ENCODE results near the gene RTN4RL1.

The RTN4RL1 gene

DNA sequence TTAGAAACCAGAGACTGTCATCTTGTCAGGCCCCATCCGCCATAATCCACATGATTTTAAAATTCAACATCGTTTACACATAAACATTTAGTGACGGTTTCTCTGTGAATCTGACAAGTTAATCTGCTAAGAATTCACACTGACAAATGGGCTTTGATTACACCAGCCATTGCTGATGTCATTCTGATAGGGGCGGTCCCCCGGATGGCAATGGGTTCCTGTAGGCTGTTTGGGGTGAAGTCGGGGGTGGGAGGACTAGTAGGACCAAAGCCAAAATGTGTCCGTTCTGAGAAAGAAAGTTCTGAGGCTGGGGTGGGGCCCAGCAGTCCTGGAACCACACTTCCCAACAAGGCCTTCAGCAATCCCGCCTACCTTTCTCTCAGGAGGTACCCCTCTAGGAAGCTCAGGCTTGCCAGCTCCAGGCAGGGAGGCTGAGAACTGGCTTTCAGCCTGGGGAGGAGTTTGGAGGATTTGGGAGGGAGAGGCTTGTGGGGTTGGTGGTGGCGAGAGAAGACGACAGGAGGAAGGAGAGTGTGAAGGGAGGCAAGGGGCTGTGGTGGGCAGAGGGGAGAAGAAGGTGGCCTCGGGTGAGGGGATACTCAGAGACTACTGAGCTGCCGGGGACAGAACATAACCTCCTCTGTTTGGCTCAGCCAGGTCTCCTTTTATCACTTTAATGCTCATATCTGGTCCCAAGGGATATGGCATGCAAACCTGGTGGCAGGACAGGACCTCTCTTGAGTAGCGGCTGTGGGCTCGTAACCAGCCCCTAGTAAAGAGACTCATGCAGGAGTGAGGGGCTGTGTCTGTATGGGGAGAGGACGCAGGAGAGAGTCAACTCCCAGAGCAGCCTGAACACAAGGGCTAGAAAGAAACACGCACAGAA lies 38.4 kb upstream of the RTN4RL1 start:
- H3K4me3 ChIP-seq (ENCODE audit: low read depth, low read length): peak overlapping the region; percentile 1
- TF ChIP-seq, protein P1, sequence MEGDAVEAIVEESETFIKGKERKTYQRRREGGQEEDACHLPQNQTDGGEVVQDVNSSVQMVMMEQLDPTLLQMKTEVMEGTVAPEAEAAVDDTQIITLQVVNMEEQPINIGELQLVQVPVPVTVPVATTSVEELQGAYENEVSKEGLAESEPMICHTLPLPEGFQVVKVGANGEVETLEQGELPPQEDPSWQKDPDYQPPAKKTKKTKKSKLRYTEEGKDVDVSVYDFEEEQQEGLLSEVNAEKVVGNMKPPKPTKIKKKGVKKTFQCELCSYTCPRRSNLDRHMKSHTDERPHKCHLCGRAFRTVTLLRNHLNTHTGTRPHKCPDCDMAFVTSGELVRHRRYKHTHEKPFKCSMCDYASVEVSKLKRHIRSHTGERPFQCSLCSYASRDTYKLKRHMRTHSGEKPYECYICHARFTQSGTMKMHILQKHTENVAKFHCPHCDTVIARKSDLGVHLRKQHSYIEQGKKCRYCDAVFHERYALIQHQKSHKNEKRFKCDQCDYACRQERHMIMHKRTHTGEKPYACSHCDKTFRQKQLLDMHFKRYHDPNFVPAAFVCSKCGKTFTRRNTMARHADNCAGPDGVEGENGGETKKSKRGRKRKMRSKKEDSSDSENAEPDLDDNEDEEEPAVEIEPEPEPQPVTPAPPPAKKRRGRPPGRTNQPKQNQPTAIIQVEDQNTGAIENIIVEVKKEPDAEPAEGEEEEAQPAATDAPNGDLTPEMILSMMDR (IDR thresholded peaks at IDR 0.05; ENCODE audit: borderline replicate concordance, insufficient read depth, low read depth, low read length): no peak

DNA sequence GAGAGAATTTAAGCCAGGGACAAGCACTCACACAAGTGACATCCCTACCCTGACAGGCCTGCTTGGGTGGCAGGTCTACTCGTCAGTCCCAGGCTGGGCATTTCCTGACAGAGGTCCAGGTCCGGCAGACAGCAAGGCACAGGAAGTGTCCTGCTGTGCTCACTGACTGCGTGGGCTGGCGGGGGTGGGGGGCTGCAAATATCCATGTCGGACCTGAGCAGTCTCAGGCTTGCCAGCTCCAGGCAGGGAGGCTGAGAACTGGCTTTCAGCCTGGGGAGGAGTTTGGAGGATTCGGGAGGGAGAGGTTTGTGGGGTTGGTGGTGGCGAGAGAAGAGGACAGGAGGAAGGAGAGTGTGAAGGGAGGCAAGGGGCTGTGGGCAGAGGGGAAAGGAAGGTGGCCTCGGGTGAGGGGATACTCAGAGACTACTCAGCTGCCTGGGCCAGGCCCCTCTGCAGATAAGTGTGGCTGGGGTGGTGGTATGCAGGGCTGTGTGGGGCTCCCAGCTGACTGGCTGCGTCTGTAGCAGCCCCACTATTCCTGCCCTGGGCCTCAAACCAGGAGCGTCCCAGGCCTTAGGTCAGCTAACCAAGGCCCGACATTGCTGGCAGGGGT lies 37.5 kb upstream of the RTN4RL1 start:
- TF ChIP-seq, protein P1 (IDR thresholded peaks at IDR 0.05; ENCODE audit: borderline replicate concordance, insufficient read depth, low read depth, low read length): no peak
- H3K4me3 ChIP-seq (ENCODE audit: low read depth, low read length): no peak overlapping the region

DNA sequence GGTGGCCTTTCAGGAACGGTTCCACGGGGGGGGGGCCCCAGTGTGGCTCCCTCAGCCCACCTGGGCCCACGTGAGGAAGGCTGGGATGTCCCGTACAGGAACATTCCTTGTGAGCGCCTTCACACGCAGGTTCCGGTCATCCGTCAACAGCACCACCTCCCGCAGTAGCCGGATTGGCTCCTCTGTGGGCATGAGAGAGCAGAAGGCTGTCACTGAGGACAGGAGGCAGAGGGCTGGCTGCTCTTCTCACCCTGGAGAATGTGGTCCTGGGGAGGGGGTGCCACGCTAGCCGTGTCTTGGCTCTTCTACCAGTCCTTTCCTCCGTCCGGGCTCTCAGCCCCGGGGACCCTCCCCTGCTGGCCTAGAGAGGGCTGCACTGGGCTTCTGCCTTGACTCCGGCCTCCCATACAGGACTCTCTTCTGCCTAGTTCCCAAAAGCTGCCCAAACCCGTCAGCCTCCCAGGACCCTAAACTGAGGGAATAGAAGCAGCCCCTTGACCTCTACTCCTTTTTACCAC lies 36.4 kb upstream of the RTN4RL1 start:
- no peak overlapping the region for H3K4me3 ChIP-seq (ENCODE audit: low read depth, low read length)
- TF ChIP-seq, protein P1 (IDR thresholded peaks at IDR 0.05; ENCODE audit: borderline replicate concordance, insufficient read depth, low read depth, low read length): no peak

DNA sequence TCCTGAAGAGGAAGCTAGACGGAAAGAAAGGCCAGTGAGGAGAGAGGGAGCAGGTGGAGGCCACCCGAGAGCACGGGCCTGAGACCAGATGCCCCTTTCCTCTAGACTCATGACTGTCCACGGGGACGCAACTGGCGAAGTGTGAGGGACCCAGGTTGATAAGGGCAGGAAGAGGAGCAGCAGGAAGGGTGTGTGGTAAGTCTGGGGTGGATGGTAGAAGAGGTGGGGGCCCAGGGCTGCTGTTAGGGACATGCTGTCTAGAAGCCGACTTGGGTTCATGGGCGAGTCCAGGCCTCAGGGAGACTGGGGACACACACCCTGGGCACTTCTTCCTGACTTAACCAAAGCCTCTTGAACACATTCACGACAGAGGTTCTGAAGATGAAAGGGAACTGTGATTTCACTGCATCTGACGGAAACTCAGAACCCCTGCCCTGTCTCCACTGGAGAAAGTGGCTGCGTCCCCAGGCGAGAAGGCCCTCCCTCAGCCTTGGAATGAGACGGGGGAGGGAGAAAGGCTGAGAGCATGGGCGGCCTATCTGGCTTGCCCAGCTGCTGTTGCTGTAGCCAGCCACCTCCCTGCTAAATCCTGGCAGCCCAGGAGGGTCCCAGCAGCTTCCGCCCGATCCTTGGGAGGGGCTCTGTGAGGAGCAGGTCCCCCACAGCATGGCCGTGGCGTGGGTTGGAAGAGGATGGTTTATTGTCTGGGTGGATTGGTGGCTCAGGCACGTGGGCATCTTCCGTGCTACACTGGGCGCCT lies 35.7 kb upstream of the RTN4RL1 start:
- no peak overlapping the region for H3K4me3 ChIP-seq (ENCODE audit: low read depth, low read length)

DNA sequence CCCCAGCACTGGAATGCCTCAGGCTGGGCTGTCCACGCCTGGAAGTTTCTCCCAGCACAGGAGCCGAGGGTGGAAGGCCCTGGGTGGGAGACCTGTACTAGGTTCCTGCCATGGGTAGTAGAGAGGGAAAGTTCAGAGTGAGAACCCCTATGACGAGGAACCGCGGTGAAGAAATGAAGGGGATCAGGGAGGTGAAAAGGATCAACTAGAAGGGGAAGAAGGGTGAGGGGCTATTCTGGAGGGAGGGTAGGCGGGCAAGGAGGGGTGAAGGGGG lies 35.2 kb upstream of the RTN4RL1 start:
- TF ChIP-seq, protein P1 (IDR thresholded peaks at IDR 0.05; ENCODE audit: borderline replicate concordance, insufficient read depth, low read depth, low read length): no peak
- H3K4me3 ChIP-seq (ENCODE audit: low read depth, low read length): peak overlapping the region; percentile 24

More for the DNA sequence above, 35.7 kb upstream of the RTN4RL1 start:
- TF ChIP-seq, protein P1 (IDR thresholded peaks at IDR 0.05; ENCODE audit: borderline replicate concordance, insufficient read depth, low read depth, low read length): no peak

DNA sequence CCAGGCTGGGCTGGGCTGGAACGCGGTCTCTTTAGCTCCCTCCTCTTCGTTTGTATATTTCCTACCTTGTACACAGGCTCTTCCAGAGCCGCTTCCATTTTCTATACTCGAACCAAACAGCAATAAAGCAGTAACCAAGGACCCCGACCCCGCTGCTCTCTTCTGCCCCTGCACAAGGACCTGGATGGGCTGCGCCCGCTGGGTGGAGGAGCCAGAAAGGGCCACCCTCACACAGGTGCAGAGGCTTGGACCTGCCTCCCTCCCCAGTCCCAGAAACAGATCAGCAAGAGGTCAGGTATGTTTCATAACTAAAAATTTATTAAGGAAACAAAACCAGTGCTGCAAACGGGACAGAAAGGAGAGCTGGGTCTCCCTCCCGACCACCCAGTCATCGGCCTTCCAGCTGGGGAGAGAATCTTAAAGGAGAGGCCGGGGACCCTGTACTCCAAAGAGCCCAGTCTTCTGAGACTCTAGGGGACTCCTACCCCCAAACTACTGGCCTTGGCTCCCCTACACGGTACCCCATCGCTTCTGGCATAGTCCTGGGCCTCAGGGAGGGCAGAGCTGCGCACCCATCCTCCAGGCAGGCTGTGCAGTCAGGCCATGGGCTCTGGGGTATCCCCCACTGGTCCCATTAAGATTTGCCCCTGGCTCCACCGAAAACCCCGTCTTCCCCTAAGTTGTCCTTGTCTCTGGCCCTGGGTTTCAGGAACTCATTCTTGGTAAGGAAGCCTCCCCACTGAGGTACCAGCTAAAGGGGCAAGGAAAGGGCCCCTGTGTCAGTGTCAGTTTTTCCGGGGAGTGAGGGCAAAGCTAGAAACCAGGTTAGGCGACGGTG lies 34.6 kb upstream of the RTN4RL1 start:
- H3K4me3 ChIP-seq (ENCODE audit: low read depth, low read length): peak overlapping the region; percentile 93
- TF ChIP-seq, protein P1 (IDR thresholded peaks at IDR 0.05; ENCODE audit: borderline replicate concordance, insufficient read depth, low read depth, low read length): no peak
